OCI-LY1 (cell line): Measurements from ENCODE around the gene ZNF546.

Source experiments
- H2AFZ ChIP-seq: fragments of 200-600 bp; sonication (generic), shearing (Covaris generic); 2 replicates; pipeline ENCODE4 v1.6.0; 2014; ENCODE audit warnings: antibody characterized with exemption, mild to moderate bottlenecking, low read length
- H3F3A ChIP-seq: fragments of 200-600 bp; sonication (generic), shearing (Covaris generic); 2 replicates; pipeline ENCODE4 v1.6.0; 2014; ENCODE audit warnings: mild to moderate bottlenecking, antibody characterized with exemption, low read length, moderate library complexity; ENCODE audit not compliant: insufficient read depth
- H3K27ac ChIP-seq: fragments of 200-600 bp; sonication (generic); 2 replicates; pipeline ENCODE4 v1.5.1; 2014; ENCODE audit warnings: low read length, mixed run types, mild to moderate bottlenecking, low read depth; ENCODE audit not compliant: poor library complexity, severe bottlenecking
- H3K27me3 ChIP-seq: fragments of 200-600 bp; sonication (generic); 2 replicates; pipeline ENCODE4 v1.6.0; 2014; ENCODE audit warnings: antibody characterized with exemption, mild to moderate bottlenecking, low read length, moderate library complexity; ENCODE audit not compliant: insufficient read depth
- H3K36me3 ChIP-seq: fragments of 200-600 bp; sonication (generic); 2 replicates; pipeline ENCODE4 v1.6.1; 2014; ENCODE audit warnings: mild to moderate bottlenecking, antibody characterized with exemption, low read length, moderate library complexity, mixed read lengths; ENCODE audit not compliant: insufficient read depth
- H3K4me1 ChIP-seq: fragments of 200-600 bp; sonication (generic); 2 replicates; pipeline ENCODE4 v1.5.1; 2014; ENCODE audit warnings: mild to moderate bottlenecking, low read length, moderate library complexity; ENCODE audit not compliant: insufficient read depth, severe bottlenecking
- H3K4me2 ChIP-seq: fragments of 200-600 bp; sonication (generic), shearing (Covaris generic); 2 replicates; pipeline ENCODE4 v1.6.1; 2014; ENCODE audit warnings: low read length
- H3K4me3 ChIP-seq: fragments of 200-600 bp; sonication (generic); 2 replicates; pipeline ENCODE4 v1.5.1; 2014; ENCODE audit warnings: low read length, low read depth, mild to moderate bottlenecking, mixed read lengths; ENCODE audit not compliant: poor library complexity, severe bottlenecking
- H3K79me2 ChIP-seq: fragments of 200-600 bp; shearing (Covaris generic); 2 replicates; pipeline ENCODE4 v1.6.1; 2016; ENCODE audit warnings: mixed run types, low read length, mixed read lengths; ENCODE audit not compliant: insufficient read depth
- H3K9ac ChIP-seq: fragments of 200-600 bp; sonication (generic), shearing (Covaris generic); 2 replicates; pipeline ENCODE4 v1.6.1; 2014; ENCODE audit warnings: mild to moderate bottlenecking, low read length, mixed read lengths
- H3K9me2 ChIP-seq: fragments of 200-600 bp; sonication (generic), shearing (Covaris generic); 2 replicates; pipeline ENCODE4 v1.6.1; 2014; ENCODE audit warnings: low read depth, mild to moderate bottlenecking, low read length, mixed read lengths
- H3K9me3 ChIP-seq: fragments of 200-600 bp; shearing (Covaris generic); 2 replicates; pipeline ENCODE4 v1.6.1; 2014; ENCODE audit warnings: low read length, mixed read lengths
- H4K20me1 ChIP-seq: fragments of 200-600 bp; sonication (generic), shearing (Covaris generic); 2 replicates; pipeline ENCODE4 v1.6.0; 2016; ENCODE audit warnings: mild to moderate bottlenecking, low read length; ENCODE audit not compliant: insufficient read depth
- EZH2 ChIP-seq: fragments of 200-600 bp; sonication (generic), shearing (Covaris generic); IDR thresholded peaks from 2 replicates; pipeline ENCODE4 v1.8.0; 2017; ENCODE audit warnings: borderline replicate concordance, mixed run types, mild to moderate bottlenecking, antibody characterized with exemption, low read length, moderate library complexity, mixed read lengths
- TF ChIP-seq, protein P1 (sequence below): fragments of 200-600 bp; sonication (generic), shearing (Covaris generic); IDR thresholded peaks from 2 replicates; pipeline ENCODE4 v1.5.1; 2017; ENCODE audit warnings: mild to moderate bottlenecking, antibody characterized with exemption, low read length, moderate library complexity, mixed read lengths

Gene ZNF546

GRCh38 chr19:40059624-40060023, 62.8 kb downstream of the ZNF546 start:
- peaks cover 19% of the 10 kb centered on the region for H3K9me3 ChIP-seq
- no peaks in the 10 kb centered on the region for H3F3A ChIP-seq
- H3K36me3 ChIP-seq = no peaks in the 10 kb centered on the region
- no peak overlapping the region for H3K9ac ChIP-seq
- H2AFZ ChIP-seq = no peak overlapping the region
- H3K27ac ChIP-seq = no peak overlapping the region
- H3K27me3 ChIP-seq = no peaks in the 10 kb centered on the region
- peaks cover 4% of the 10 kb centered on the region for H3K79me2 ChIP-seq
- H3K4me1 ChIP-seq = peaks cover 16% of the 10 kb centered on the region
- H3K4me3 ChIP-seq = no peak overlapping the region
- no peaks in the 10 kb centered on the region for H4K20me1 ChIP-seq
- TF ChIP-seq, protein P1, sequence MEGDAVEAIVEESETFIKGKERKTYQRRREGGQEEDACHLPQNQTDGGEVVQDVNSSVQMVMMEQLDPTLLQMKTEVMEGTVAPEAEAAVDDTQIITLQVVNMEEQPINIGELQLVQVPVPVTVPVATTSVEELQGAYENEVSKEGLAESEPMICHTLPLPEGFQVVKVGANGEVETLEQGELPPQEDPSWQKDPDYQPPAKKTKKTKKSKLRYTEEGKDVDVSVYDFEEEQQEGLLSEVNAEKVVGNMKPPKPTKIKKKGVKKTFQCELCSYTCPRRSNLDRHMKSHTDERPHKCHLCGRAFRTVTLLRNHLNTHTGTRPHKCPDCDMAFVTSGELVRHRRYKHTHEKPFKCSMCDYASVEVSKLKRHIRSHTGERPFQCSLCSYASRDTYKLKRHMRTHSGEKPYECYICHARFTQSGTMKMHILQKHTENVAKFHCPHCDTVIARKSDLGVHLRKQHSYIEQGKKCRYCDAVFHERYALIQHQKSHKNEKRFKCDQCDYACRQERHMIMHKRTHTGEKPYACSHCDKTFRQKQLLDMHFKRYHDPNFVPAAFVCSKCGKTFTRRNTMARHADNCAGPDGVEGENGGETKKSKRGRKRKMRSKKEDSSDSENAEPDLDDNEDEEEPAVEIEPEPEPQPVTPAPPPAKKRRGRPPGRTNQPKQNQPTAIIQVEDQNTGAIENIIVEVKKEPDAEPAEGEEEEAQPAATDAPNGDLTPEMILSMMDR = no peak
- no peak for TF ChIP-seq EZH2
- no peaks in the 10 kb centered on the region for H3K9me2 ChIP-seq
- no peak overlapping the region for H3K4me2 ChIP-seq

GRCh38 chr19:40070058-40070457, 73.2 kb downstream of the ZNF546 start:
- Histone ChIP-seq H3K27me3 (no peaks in the 10 kb centered on the region), H3K27ac (no peak overlapping the region), H3K36me3 (peaks cover 19% of the 10 kb centered on the region), H3K9me3 (peaks cover 30% of the 10 kb centered on the region), H3K79me2 (no peaks in the 10 kb centered on the region), H3K9ac (no peak overlapping the region), H3K4me3 (no peak overlapping the region), H3K4me2 (no peak overlapping the region), H2AFZ (no peak overlapping the region), H4K20me1 (no peaks in the 10 kb centered on the region), H3K4me1 (no peaks in the 10 kb centered on the region), H3K9me2 (no peaks in the 10 kb centered on the region), H3F3A (no peaks in the 10 kb centered on the region)
- TF ChIP-seq EZH2 = no peak
- TF ChIP-seq, protein P1 = no peak
